Upper lobe of right lung (tissue), 1 donor: ENCODE data around the gene DCTD. TPM values are rescaled to one million over a fixed set of nuclear protein-coding genes. Genes with fewer than 3 reads are reported as not detected.
"Not testable (repeated sequence)": the region's sequence is repeated elsewhere in the genome, so short reads cannot be mapped to it uniquely, and the experiment has no call there.

Experiments used
- ATAC-seq: fragments of 200-7000 bp; cut with Tn5 transposase; one replicate; pipeline ENCODE4 v1.9.1; 2020; ENCODE audit warnings: mild to moderate bottlenecking, moderate library complexity
- DNase-seq: peaks from one replicate; pipeline ENCODE4 v3.0.0-alpha.2; 2020
- H3K27ac ChIP-seq: fragments of 200-600 bp; one replicate; pipeline ENCODE4 v1.8.0; 2022
- H3K27me3 ChIP-seq: fragments of 200-600 bp; one replicate; pipeline ENCODE4 v1.8.0; 2022; ENCODE audit warnings: mild to moderate bottlenecking
- H3K36me3 ChIP-seq: fragments of 200-600 bp; one replicate; pipeline ENCODE4 v1.8.0; 2022
- H3K4me1 ChIP-seq: fragments of 200-600 bp; one replicate; pipeline ENCODE4 v1.8.0; 2022
- H3K4me3 ChIP-seq: fragments of 200-600 bp; one replicate; pipeline ENCODE4 v1.8.0; 2022; ENCODE audit warnings: mild to moderate bottlenecking
- H3K9me3 ChIP-seq: fragments of 200-600 bp; one replicate; pipeline ENCODE4 v1.8.0; 2022
- intact Hi-C: fragments of 100-400 bp; cut with DNase I; formaldehyde crosslinking; loops from one replicate; pipeline ENCODE4 v1.11.0; 2022
- total RNA-seq: library from RNA; stranded (reverse); fragmentation: NEBNext Ultra II Directional; extraction: Animal tissue kit (Norgen Biotek cat#: 25700); gene quantifications from one replicate; pipeline ENCODE4 v1.2.1, GENCODE V29; 2021
- TF ChIP-seq, protein P1 (sequence below): fragments of 200-600 bp; IDR thresholded peaks from one replicate; pipeline ENCODE4 v1.8.0; 2022; ENCODE audit warnings: antibody characterized with exemption
- donor health status: DM: no; HTN: yes; CAD: no; lungs with severe emphysema.

Gene DCTD
- total RNA-seq, 1 donor from 2014 or later: 88.6 TPM

DNA sequence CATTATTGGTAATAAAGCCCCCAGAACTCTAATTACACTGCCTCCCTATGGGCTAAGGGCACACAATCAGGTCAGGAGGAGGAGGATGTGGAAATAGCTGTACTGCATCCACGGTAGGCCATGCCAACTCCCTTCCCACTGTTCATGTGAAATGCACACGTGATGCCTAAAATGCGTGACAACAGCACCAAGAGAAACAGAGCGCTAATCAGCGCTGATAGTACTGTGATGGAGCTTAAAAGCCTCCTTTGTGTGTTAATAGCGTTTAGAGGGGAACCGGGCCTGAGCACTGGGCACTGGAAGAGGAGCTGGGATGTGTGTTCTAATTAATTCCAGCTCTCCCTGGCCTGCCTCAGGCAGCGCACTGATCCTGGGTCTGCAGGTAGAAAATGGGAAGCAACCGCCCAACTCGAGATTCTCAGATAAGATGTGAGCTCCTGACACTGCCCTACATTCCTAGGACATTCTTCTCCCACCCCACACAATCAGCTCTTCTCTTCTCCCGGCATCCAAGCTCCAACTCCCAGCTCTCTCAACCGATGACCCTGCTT, 12.9 kb downstream of the DCTD start:
- intact Hi-C loops: no loop called here
- no peaks in the 10 kb centered on the region for H3K27me3 ChIP-seq
- TF ChIP-seq, protein P1, sequence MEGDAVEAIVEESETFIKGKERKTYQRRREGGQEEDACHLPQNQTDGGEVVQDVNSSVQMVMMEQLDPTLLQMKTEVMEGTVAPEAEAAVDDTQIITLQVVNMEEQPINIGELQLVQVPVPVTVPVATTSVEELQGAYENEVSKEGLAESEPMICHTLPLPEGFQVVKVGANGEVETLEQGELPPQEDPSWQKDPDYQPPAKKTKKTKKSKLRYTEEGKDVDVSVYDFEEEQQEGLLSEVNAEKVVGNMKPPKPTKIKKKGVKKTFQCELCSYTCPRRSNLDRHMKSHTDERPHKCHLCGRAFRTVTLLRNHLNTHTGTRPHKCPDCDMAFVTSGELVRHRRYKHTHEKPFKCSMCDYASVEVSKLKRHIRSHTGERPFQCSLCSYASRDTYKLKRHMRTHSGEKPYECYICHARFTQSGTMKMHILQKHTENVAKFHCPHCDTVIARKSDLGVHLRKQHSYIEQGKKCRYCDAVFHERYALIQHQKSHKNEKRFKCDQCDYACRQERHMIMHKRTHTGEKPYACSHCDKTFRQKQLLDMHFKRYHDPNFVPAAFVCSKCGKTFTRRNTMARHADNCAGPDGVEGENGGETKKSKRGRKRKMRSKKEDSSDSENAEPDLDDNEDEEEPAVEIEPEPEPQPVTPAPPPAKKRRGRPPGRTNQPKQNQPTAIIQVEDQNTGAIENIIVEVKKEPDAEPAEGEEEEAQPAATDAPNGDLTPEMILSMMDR: no peak
- no peaks in the 10 kb centered on the region for H3K4me1 ChIP-seq
- H3K4me3 ChIP-seq: no peak overlapping the region
- no peaks in the 10 kb centered on the region for H3K9me3 ChIP-seq
- H3K36me3 ChIP-seq: peaks cover 48% of the 10 kb centered on the region
- H3K27ac ChIP-seq: no peak overlapping the region
- DNase-seq (no peak), ATAC-seq (no peak)

DNA sequence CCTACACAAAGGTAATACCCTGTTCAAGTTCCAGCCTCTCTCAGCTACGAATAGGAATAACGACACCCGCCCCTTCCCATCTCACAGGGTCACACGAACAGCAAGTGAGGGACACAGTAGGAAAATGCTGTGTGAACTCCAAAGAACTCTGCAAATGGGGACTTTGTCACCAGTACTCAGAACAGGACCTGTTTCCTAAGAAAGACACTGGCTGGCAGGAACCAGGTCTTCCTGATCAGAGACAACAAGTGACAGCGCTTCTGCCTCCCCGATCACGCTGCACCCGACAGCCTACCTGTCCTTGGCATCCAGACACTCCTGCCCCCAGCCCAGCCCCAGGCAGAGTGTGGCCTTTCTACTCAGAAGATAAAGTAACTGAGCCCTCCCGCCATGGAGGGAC, 14.2 kb downstream of the DCTD start:
- no peak overlapping the region for H3K4me3 ChIP-seq
- no peaks in the 10 kb centered on the region for H3K9me3 ChIP-seq
- no peaks in the 10 kb centered on the region for H3K4me1 ChIP-seq
- intact Hi-C loops: no loop called here
- ATAC-seq: no peak
- TF ChIP-seq, protein P1: no peak
- H3K27me3 ChIP-seq: no peaks in the 10 kb centered on the region
- peaks cover 40% of the 10 kb centered on the region for H3K36me3 ChIP-seq
- H3K27ac ChIP-seq: no peak overlapping the region
- no peak for DNase-seq

DNA sequence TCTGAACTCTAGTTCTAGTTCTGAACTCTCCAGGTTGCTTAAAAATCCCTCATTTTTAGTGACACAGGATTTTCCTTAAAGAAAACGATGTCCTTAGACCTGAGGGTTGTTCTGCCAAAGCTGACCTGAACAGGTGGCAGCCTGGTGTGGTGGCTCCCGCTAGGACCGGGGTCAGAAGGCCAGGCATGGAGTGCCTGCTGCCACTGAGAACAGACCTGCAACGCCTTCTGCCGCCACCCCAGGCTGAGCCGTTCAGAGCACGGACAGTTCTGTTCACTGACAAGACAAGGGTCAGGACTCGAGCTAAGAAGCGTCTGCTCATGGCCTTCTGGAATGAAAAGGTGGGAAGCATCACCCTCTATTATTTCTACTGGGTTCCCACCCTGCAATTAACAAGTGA, 15.8 kb downstream of the DCTD start:
- intact Hi-C loops: no loop called here
- H3K9me3 ChIP-seq: no peaks in the 10 kb centered on the region
- no peaks in the 10 kb centered on the region for H3K27me3 ChIP-seq
- ATAC-seq (no peak), DNase-seq (no peak)
- H3K36me3 ChIP-seq: peaks cover 30% of the 10 kb centered on the region
- no peak overlapping the region for H3K4me3 ChIP-seq
- H3K27ac ChIP-seq: no peak overlapping the region
- TF ChIP-seq, protein P1: no peak
- no peaks in the 10 kb centered on the region for H3K4me1 ChIP-seq

DNA sequence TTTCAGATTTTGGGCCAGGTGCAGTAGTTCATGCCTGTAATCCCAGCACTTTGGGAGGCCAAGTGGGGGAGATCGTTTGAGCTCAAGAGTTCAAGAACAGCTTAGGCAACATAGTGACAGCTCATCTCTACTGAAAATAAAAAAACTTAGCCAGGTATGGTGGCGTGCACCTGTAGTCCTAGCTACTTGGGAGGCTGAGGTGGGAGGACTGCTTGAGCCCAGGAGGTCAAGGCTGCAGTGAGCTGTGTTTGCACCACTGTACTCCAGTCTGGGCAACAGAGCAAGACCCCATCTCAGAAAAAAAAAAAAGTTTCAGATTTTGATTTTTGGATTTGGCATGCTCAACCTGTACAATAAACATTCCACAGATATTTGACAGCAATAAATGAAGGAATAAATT, 17.2 kb downstream of the DCTD start:
- H3K4me1 ChIP-seq, H3K27me3 ChIP-seq, H3K27ac ChIP-seq, H3K4me3 ChIP-seq, DNase-seq, intact Hi-C loops, H3K9me3 ChIP-seq, ATAC-seq: not testable (repeated sequence)
- H3K36me3 ChIP-seq: peaks cover 33% of the 10 kb centered on the region

DNA sequence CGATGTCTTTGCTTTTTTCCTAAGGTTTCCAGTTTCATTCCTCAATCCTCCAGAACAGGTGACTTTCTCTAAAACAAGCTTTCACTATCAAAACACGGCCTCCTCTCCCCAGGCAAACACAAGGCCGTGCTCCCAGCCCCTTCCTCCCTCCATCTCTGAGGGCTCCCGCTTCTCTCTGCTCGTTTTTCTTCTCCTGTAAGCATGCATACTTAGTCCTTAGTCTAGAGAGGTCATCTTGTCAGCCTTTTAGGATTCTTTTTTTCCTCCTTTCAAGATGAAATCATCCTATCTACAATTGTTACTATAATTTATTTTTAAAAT, 18.7 kb downstream of the DCTD start:
- intact Hi-C loops: no loop called here
- no peaks in the 10 kb centered on the region for H3K9me3 ChIP-seq
- no peaks in the 10 kb centered on the region for H3K4me1 ChIP-seq
- TF ChIP-seq, protein P1: no peak
- H3K36me3 ChIP-seq: peaks cover 45% of the 10 kb centered on the region
- no peaks in the 10 kb centered on the region for H3K27me3 ChIP-seq
- DNase-seq (no peak), ATAC-seq (no peak)
- H3K4me3 ChIP-seq: no peak overlapping the region
- H3K27ac ChIP-seq: no peak overlapping the region

DNA sequence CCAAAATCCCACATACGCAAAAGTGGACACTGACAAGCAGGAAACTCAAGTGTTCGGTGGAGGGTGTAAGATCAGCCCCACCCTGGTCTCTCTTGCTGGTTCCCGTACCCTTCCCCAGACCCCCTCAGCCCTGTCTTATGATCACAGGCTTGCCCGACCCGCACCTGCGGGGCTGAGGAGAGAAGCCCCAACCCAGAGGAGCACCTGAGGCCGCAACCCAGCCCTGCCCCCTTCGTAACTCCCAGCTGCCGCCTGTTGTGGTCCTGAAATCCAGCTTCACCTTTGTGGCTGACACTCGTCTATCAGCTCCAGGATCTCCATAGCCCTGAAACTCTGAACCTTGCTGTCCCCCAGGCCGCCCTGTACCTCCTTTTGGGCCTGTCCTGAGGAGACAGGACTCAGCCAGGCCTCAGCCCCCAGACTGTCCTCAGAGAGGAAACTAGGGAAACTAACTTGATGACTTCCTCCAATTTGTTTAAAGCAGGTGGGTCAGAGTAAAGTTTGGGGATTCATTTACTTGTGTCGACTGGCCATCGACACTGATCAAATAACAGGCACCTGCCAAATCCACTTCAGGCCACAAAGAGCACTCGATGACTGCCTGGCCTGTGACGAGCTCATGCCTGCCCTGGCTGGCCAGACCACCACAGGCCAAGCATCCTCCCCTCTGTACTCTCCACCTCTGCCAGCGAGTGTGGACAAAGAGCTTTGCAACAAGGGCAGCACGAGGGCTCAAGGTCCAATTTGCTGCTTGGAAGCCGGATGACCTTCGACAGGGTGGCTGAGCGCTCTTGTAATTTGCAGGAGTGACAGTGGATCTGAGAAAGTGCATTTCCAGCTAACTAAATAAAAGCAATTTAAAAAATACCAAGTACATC, 19.3 kb downstream of the DCTD start:
- no peaks in the 10 kb centered on the region for H3K27me3 ChIP-seq
- intact Hi-C loops: no loop called here
- H3K9me3 ChIP-seq: no peaks in the 10 kb centered on the region
- H3K4me1 ChIP-seq: no peaks in the 10 kb centered on the region
- ATAC-seq: peak; percentile 84
- H3K27ac ChIP-seq: peak overlapping the region; percentile 39
- TF ChIP-seq, protein P1: no peak
- H3K36me3 ChIP-seq: peaks cover 49% of the 10 kb centered on the region
- no peak overlapping the region for H3K4me3 ChIP-seq
- peak; percentile 79 for DNase-seq
